K562 (cell line): Measurements from ENCODE around the gene TAX1BP1. TPM values are rescaled to one million over a fixed set of nuclear protein-coding genes. Genes with fewer than 3 reads are reported as not detected.

Experiments used
- ATAC-seq: fragments of 200-7000 bp; cut with Tn5 transposase; 3 replicates; pipeline ENCODE4 v1.9.1; 2020; ENCODE audit warnings: moderate library complexity
- BruUV-seq: library from RNA; stranded (reverse); fragments of 400-500 nt; replicated peaks from 2 replicates; lab custom pipeline; 2021; lab: Mats Ljungman, UMichigan
- CTCF ChIA-PET: fragments of 300-600 bp; formaldehyde crosslinking; extraction: SDS; loops from one replicate; lab custom pipeline; 2021; ENCODE audit warnings: low intra/inter-chr PET ratio; lab: Yijun Ruan, JAX
- POLR2A ChIA-PET: fragments of 300-600, 350-650 bp; sonication (Branson Sonifier 250); formaldehyde crosslinking; extraction: SDS; loops from one replicate; lab custom pipeline; 2021; ENCODE audit warnings: antibody characterized with exemption, inconsistent platforms; lab: Yijun Ruan, JAX
- DNase-seq, 4 experiments: peaks; one replicate each; pipeline versions ENCODE4 v3.0.0 to v3.0.0-alpha.2; 2011 to 2018; ENCODE audit warnings: low spot score in 3 of 4, mixed read lengths in 3 of 4; ENCODE audit errors: extremely low read depth in 1 of 4
- FAIRE-seq: peaks from 2 replicates; lab custom pipeline; 2011; peaks lifted over from hg19 to GRCh38; lab: Jason Lieb, UNC
- H2AFZ ChIP-seq: 2 replicates; pipeline ENCODE4 v1.6.0; 2011; ENCODE audit warnings: low read depth, low read length, control low read depth, inconsistent platforms
- H3K27ac ChIP-seq: fragments of 200-600 bp; 3 replicates; pipeline ENCODE4 v1.8.0; 2011; ENCODE audit warnings: low read depth, mild to moderate bottlenecking, control low read depth, inconsistent platforms, low read length, moderate library complexity, mixed read lengths; ENCODE audit errors: extremely low read depth
- H3K27me3 ChIP-seq, 2 experiments: fragments of 300-600 bp in 1 of 2; 2 replicates in 1 of 2; 3 replicates in 1 of 2; pipeline versions ENCODE4 v1.6.0 to v1.8.0; 2011; ENCODE audit warnings: inconsistent platforms in 2 of 2, low read length in 2 of 2, mild to moderate bottlenecking in 1 of 2, mixed read lengths in 1 of 2, moderate library complexity in 1 of 2; ENCODE audit not compliant: control insufficient read depth in 2 of 2, insufficient read depth in 2 of 2
- H3K36me3 ChIP-seq: fragments of 300-600 bp; 3 replicates; pipeline ENCODE4 v1.8.0; 2011; ENCODE audit warnings: mild to moderate bottlenecking, low read length, inconsistent platforms; ENCODE audit not compliant: control insufficient read depth, insufficient read depth
- H3K4me1 ChIP-seq, 2 experiments: fragments of 200-600 bp in 1 of 2; replicated peaks in 1 of 2; 2 replicates in 1 of 2; 3 replicates in 1 of 2; pipeline versions ENCODE4 v1.5.1 to v1.8.0; 2011; ENCODE audit warnings: inconsistent platforms in 2 of 2, low read length in 2 of 2, mild to moderate bottlenecking in 1 of 2, mixed read lengths in 1 of 2, moderate library complexity in 1 of 2; ENCODE audit not compliant: control insufficient read depth in 2 of 2, insufficient read depth in 2 of 2
- H3K4me2 ChIP-seq: 2 replicates; pipeline ENCODE4 v1.6.1; 2011; ENCODE audit warnings: low read length, control low read depth, inconsistent platforms, mixed read lengths; ENCODE audit not compliant: insufficient read depth
- H3K4me3 ChIP-seq: fragments of 200-600 bp; sonication (generic), shearing (Covaris generic); 2 replicates; pipeline ENCODE4 v1.5.1; 2016; ENCODE audit warnings: control low read depth, inconsistent platforms
- H3K79me2 ChIP-seq: fragments of 200-600 bp; 3 replicates; pipeline ENCODE4 v1.8.0; 2011; ENCODE audit warnings: low read length, inconsistent platforms; ENCODE audit not compliant: control insufficient read depth, insufficient read depth
- H3K9ac ChIP-seq, 2 experiments: 2 replicates each; pipeline versions ENCODE4 v1.6.0 to v1.6.1; 2011; ENCODE audit warnings: low read depth in 2 of 2, low read length in 2 of 2, control low read depth in 1 of 2, inconsistent platforms in 1 of 2, mild to moderate bottlenecking in 1 of 2, mixed read lengths in 1 of 2; ENCODE audit not compliant: insufficient read depth in 1 of 2
- H3K9me1 ChIP-seq: one replicate; pipeline ENCODE4 v1.6.0; 2011; ENCODE audit warnings: inconsistent platforms, mild to moderate bottlenecking, low read length, moderate library complexity; ENCODE audit not compliant: control insufficient read depth, insufficient read depth
- H3K9me3 ChIP-seq: replicated peaks from 2 replicates; pipeline ENCODE4 v1.5.1; 2011; ENCODE audit warnings: low read depth, low read length, inconsistent platforms; ENCODE audit not compliant: control insufficient read depth, insufficient read depth
- H4K20me1 ChIP-seq: replicated peaks from 2 replicates; pipeline ENCODE4 v1.6.1; 2011; ENCODE audit warnings: low read length, inconsistent platforms, mixed read lengths; ENCODE audit not compliant: control insufficient read depth, insufficient read depth
- ARID2 ChIP-seq: fragments of 450-650 bp; IDR thresholded peaks from 2 replicates; pipeline ENCODE4 v1.6.1; 2017; ENCODE audit warnings: antibody characterized with exemption, mild to moderate bottlenecking
- ETS2 ChIP-seq: IDR thresholded peaks from 2 replicates; pipeline ENCODE4 v1.6.1; 2016; ENCODE audit warnings: borderline replicate concordance, missing genetic modification characterization, mild to moderate bottlenecking, moderate library complexity, missing compliant biosample characterization; ENCODE audit not compliant: poor library complexity, severe bottlenecking
- ETV5 ChIP-seq: sonication (generic); formaldehyde crosslinking; IDR thresholded peaks from 2 replicates; pipeline ENCODE4 v1.4.0; 2020; ENCODE audit warnings: low read depth, mild to moderate bottlenecking, missing genetic modification reagents
- NFIC ChIP-seq: fragments of 450-650 bp; IDR thresholded peaks from 2 replicates; pipeline ENCODE4 v1.6.1; 2017; ENCODE audit warnings: mild to moderate bottlenecking, inconsistent platforms
- PHF8 ChIP-seq: fragments of 200-600 bp; sonication (generic); IDR thresholded peaks from 2 replicates; pipeline ENCODE4 v1.6.1; 2012; ENCODE audit warnings: mixed run types, mild to moderate bottlenecking, inconsistent platforms, low read length, moderate library complexity, borderline replicate concordance
- ZBTB11 ChIP-seq, 3 experiments: fragments of 200-800 bp in 1 of 3; fragments of 250-450 bp in 1 of 3; fragments of 450-650 bp in 1 of 3; sonication (Bioruptor Pico) in 1 of 3; sonication (Bioruptor generic) in 1 of 3; formaldehyde crosslinking in 1 of 3; IDR thresholded peaks; 2 replicates each; pipeline versions ENCODE4 v1.6.1 to v1.8.0; 2016 to 2022; ENCODE audit warnings: mild to moderate bottlenecking in 2 of 3, missing genetic modification characterization in 2 of 3, missing compliant biosample characterization in 1 of 3, moderate library complexity in 1 of 3
- ZEB2 ChIP-seq: fragments of 450-650 bp; IDR thresholded peaks from 2 replicates; pipeline ENCODE4 v1.6.1; 2016
- ZSCAN29 ChIP-seq: fragments of 450-650 bp; IDR thresholded peaks from 2 replicates; pipeline ENCODE4 v1.6.1; 2017
- WGBS: fragments of 100-300 bp; shearing (Covaris generic); methylation state at CpG from one replicate; pipeline ENCODE4 v1.1.6; 2016; ENCODE audit warnings: low coverage, mixed read lengths; ENCODE audit not compliant: insufficient coverage; ENCODE audit errors: missing lambda C conversion rate; 5-methylcytosine and 5-hydroxymethylcytosine counted together
- in situ Hi-C: fragments of 300-500 bp; cut with MboI; formaldehyde crosslinking; loops from 4 replicates; pipeline ENCODE4 v1.15.0; 2018; ENCODE audit warnings: inconsistent platforms, mixed read lengths
- intact Hi-C: fragments of 100-400 bp; cut with micrococcal nuclease; formaldehyde crosslinking; loops from 2 replicates; pipeline ENCODE4 v1.14.2; 2022
- polyA plus RNA-seq, 8 experiments: library from polyadenylated mRNA; depleted of rRNA in 4 of 8; stranded (reverse) in 5 of 8; unstranded in 3 of 8; fragments of >200 nt; fragmentation: Nextera tagmentation in 2 of 8; fragmentation: Illumina TruSeq in 1 of 8; extraction: Ambion mirVana in 2 of 8; extraction: Trizol in 1 of 8; gene quantifications; 2 replicates each; pipeline versions ENCODE4 v1.2.1 to v1.2.3, GENCODE V29; 2011 to 2014; ENCODE audit warnings: inconsistent platforms in 1 of 8, missing spikeins in 1 of 8
- total RNA-seq, 7 experiments: library from RNA; depleted of rRNA in 6 of 7; stranded (reverse); fragments of >200 nt in 6 of 7; fragmentation: Illumina TruSeq in 2 of 7; extraction: Trizol in 2 of 7; gene quantifications; 2 replicates each; pipeline versions ENCODE4 v1.2.1 to v1.2.3, GENCODE V29; 2011 to 2021; ENCODE audit warnings: low replicate concordance in 1 of 7
- TF ChIP-seq, protein P1 (sequence below): fragments of 200-800 bp; sonication (Bioruptor generic); IDR thresholded peaks from 2 replicates; pipeline ENCODE4 v1.6.1; 2017; ENCODE audit warnings: missing genetic modification characterization, missing compliant biosample characterization
- TF ChIP-seq, protein P2 (sequence below): fragments of 450-650 bp; formaldehyde crosslinking; IDR thresholded peaks from 2 replicates; pipeline ENCODE4 v1.4.0; 2020; ENCODE audit warnings: mild to moderate bottlenecking, moderate library complexity

Gene TAX1BP1
- total and polyA plus RNA-seq, 9 of the 15 experiments (the other 6 are each of a cell fraction or from before 2014, with no cell fraction given) = 49.0 to 119 (median 75.9) TPM

GRCh38 chr7:27765841-27766240 is 25.9 kb downstream of the TAX1BP1 start:
- no TSS peak for BruUV-seq
- POLR2A ChIA-PET = interaction anchor here (0.9 to 1.5 kb wide), 3 partner anchors 8 to 25 kb away, joined by 3 to 6 read pairs (median 4); no protein-coding TSS in a partner anchor
- Histone ChIP-seq H3K27me3 (no peaks in the 10 kb centered on the region), H3K36me3 (peaks cover 37% of the 10 kb centered on the region), H4K20me1 (no peaks in the 10 kb centered on the region), H3K4me3 (no peak overlapping the region), H3K79me2 (peaks cover 11% of the 10 kb centered on the region), H3K4me1 (no peaks in the 10 kb centered on the region), H3K9me3 (no peaks in the 10 kb centered on the region), H3K9ac (no peak overlapping the region), H3K4me2 (no peak overlapping the region), H3K9me1 (no peaks in the 10 kb centered on the region), H2AFZ (no peak overlapping the region), H3K27ac (no peak overlapping the region)
- CTCF ChIA-PET = no interaction called here
- intact Hi-C loops (no loop called here), in situ Hi-C loops (no loop called here)
- 93% methylated on average over 11 of the region's 11 CpGs for WGBS
- DNase-seq (no peak), FAIRE-seq (no peak), ATAC-seq (no peak)
- TF ChIP-seq, protein P1, sequence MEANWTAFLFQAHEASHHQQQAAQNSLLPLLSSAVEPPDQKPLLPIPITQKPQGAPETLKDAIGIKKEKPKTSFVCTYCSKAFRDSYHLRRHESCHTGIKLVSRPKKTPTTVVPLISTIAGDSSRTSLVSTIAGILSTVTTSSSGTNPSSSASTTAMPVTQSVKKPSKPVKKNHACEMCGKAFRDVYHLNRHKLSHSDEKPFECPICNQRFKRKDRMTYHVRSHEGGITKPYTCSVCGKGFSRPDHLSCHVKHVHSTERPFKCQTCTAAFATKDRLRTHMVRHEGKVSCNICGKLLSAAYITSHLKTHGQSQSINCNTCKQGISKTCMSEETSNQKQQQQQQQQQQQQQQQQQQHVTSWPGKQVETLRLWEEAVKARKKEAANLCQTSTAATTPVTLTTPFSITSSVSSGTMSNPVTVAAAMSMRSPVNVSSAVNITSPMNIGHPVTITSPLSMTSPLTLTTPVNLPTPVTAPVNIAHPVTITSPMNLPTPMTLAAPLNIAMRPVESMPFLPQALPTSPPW = no peak
- TF ChIP-seq ARID2 (no peak), NFIC (no peak), ETV5 (CRISPR knock-in tag) (no peak), ZBTB11 (CRISPR knock-in tag; IDR thresholded peaks at IDR 0.05) (no peak), ETS2 (tag) (no peak), PHF8 (no peak), ZSCAN29 (no peak), ZEB2 (no peak)
- TF ChIP-seq, protein P2, sequence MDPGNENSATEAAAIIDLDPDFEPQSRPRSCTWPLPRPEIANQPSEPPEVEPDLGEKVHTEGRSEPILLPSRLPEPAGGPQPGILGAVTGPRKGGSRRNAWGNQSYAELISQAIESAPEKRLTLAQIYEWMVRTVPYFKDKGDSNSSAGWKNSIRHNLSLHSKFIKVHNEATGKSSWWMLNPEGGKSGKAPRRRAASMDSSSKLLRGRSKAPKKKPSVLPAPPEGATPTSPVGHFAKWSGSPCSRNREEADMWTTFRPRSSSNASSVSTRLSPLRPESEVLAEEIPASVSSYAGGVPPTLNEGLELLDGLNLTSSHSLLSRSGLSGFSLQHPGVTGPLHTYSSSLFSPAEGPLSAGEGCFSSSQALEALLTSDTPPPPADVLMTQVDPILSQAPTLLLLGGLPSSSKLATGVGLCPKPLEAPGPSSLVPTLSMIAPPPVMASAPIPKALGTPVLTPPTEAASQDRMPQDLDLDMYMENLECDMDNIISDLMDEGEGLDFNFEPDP (CRISPR knock-in tag) = no peak
